Nephron progenitor cell (in vitro differentiated cells): ENCODE results near the gene CALD1.
A peak's percentile ranks its signal among the peaks of the same experiment; 100 is the strongest.

Experiments used
- DNase-seq: peaks from one replicate; pipeline ENCODE4 v3.0.0; 2021
- H3K27ac Mint-ChIP-seq: 2 replicates; pipeline ENCODE4 v1.8.0; 2021; ENCODE audit warnings: mild to moderate bottlenecking, moderate library complexity, mixed read lengths
- H3K27me3 Mint-ChIP-seq: 2 replicates; pipeline ENCODE4 v1.8.0; 2021; ENCODE audit warnings: mild to moderate bottlenecking, low read depth, mixed read lengths; ENCODE audit not compliant: poor library complexity
- H3K36me3 Mint-ChIP-seq: 2 replicates; pipeline ENCODE4 v1.8.0; 2021; ENCODE audit warnings: low read depth, mixed read lengths
- H3K4me1 Mint-ChIP-seq: 2 replicates; pipeline ENCODE4 v1.8.0; 2021; ENCODE audit warnings: mixed read lengths
- H3K4me3 Mint-ChIP-seq: 2 replicates; pipeline ENCODE4 v1.8.0; 2021; ENCODE audit warnings: mild to moderate bottlenecking, moderate library complexity, mixed read lengths
- H3K9me3 Mint-ChIP-seq: 2 replicates; pipeline ENCODE4 v1.8.0; 2021; ENCODE audit warnings: mild to moderate bottlenecking, moderate library complexity, mixed read lengths
- TF ChIP-seq, protein P1 (sequence below): fragments of 200-600 bp; sonication (generic); IDR thresholded peaks from 2 replicates; pipeline ENCODE4 v1.5.0; 2021; ENCODE audit warnings: antibody characterized with exemption

CALD1 gene

DNA sequence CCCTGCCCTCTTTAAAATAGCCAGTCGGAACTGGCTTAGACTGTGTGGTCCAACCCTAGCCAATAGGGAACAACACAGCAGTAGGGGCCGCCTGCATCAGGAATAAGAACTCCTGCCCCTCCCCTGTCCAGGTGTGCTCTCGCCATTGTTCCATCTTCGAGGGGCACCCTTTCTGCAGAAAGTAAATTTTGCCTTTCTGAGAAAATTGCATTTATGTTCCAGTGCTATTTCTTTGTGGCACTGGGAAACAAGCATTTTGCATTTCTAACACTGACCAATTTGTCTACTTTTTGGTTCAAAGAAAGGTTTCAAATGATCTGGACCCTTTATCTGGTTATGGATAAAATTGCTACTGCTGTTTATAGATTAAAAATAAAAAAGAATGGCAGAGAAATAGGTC, 116.6 kb downstream of the CALD1 start:
- peaks cover 29% of the 10 kb centered on the region for H3K9me3 Mint-ChIP-seq
- DNase-seq = no peak
- H3K36me3 Mint-ChIP-seq = peaks cover 60% of the 10 kb centered on the region
- peaks cover 65% of the 10 kb centered on the region for H3K4me1 Mint-ChIP-seq
- H3K27ac Mint-ChIP-seq = no peak overlapping the region
- TF ChIP-seq, protein P1, sequence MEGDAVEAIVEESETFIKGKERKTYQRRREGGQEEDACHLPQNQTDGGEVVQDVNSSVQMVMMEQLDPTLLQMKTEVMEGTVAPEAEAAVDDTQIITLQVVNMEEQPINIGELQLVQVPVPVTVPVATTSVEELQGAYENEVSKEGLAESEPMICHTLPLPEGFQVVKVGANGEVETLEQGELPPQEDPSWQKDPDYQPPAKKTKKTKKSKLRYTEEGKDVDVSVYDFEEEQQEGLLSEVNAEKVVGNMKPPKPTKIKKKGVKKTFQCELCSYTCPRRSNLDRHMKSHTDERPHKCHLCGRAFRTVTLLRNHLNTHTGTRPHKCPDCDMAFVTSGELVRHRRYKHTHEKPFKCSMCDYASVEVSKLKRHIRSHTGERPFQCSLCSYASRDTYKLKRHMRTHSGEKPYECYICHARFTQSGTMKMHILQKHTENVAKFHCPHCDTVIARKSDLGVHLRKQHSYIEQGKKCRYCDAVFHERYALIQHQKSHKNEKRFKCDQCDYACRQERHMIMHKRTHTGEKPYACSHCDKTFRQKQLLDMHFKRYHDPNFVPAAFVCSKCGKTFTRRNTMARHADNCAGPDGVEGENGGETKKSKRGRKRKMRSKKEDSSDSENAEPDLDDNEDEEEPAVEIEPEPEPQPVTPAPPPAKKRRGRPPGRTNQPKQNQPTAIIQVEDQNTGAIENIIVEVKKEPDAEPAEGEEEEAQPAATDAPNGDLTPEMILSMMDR = no peak
- H3K27me3 Mint-ChIP-seq = peaks cover 2% of the 10 kb centered on the region
- H3K4me3 Mint-ChIP-seq = no peak overlapping the region

DNA sequence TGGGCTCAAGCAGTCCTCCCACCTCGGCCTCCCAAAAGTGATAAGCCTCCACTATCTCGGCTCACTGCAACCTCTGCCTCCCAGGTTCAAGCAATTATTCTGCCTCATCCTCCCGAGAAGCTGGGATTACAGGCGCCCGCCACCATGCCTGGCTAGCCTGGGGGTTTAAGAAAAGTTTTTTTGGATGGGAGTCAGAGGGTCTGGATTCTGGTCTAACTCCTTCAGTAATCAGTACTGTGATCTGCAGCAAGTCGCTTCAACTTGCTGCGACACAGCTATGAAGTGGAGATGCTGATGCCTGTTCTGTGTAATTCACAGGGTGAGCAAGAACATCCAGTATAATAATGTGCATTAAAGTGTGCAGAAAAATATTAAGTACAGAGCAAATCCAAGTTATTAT, 118.5 kb downstream of the CALD1 start:
- Mint-ChIP-seq H3K36me3 (peaks cover 73% of the 10 kb centered on the region), H3K27me3 (peaks cover 2% of the 10 kb centered on the region), H3K4me3 (no peak overlapping the region), H3K4me1 (peaks cover 59% of the 10 kb centered on the region), H3K9me3 (peaks cover 29% of the 10 kb centered on the region), H3K27ac (no peak overlapping the region)
- TF ChIP-seq, protein P1 = no peak
- no peak for DNase-seq

DNA sequence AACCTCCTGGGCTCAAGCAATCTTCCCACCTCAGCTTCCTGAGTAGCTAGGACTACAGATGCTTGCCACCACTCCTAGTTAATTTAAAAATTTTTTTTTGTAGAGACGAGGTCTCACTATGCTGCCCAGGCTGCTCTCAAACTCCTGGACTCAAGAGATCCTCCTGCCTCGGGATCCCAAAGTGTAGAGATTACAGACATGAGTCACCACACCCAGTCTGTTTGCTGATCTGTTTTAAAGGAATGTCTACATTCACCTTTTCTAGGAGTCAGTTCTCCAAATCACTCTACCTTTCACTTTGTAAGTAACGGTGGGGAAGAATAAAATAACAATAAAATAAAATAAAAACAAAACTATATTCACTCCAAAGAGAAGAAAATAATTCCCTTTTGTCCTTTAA, 120.3 kb downstream of the CALD1 start:
- peaks cover 24% of the 10 kb centered on the region for H3K9me3 Mint-ChIP-seq
- H3K27me3 Mint-ChIP-seq = peaks cover 2% of the 10 kb centered on the region
- H3K4me1 Mint-ChIP-seq = peaks cover 41% of the 10 kb centered on the region
- no peak for DNase-seq
- no peak overlapping the region for H3K4me3 Mint-ChIP-seq
- H3K36me3 Mint-ChIP-seq = peaks cover 69% of the 10 kb centered on the region
- TF ChIP-seq, protein P1 = no peak
- H3K27ac Mint-ChIP-seq = peak overlapping the region; percentile 59

DNA sequence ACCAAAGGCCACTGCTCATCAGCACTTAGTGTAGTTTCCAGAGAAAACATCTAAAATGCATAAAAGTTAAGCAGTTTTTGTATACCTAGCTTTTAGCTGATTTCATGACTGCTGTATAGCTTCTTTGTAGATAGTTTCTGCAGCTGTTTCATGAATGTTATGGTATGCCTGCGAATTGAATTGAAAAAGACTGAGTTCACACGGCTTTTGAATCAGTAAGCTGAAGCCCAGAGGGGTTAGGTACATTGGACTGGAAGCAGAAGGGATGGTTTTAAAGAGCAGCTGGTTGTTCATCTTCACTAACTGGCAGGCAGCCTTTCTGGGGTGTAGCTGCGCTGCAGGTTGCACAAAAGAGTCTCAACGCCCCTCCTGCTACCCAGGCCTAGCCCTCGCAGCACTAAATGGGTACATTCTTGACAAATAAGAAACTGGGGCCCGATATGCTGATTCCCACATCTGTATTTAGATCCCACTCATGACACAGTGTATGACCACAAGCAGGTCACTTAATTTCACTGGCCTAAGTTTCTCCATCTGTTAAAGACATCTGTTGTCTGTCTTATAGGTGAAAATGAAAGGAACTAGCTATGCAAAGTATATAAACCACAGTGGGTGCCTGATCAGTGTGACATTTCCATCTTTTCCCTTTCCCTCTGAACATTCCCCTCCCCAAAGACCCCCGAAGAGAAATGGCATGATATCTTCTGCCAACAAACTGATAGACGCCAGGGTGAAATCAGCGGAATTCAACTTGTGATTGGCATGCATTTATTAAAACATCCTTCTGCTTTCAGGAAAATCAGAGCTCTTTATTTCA, 120.9 kb downstream of the CALD1 start:
- H3K27me3 Mint-ChIP-seq = peaks cover 2% of the 10 kb centered on the region
- H3K36me3 Mint-ChIP-seq = peaks cover 66% of the 10 kb centered on the region
- H3K9me3 Mint-ChIP-seq = peaks cover 19% of the 10 kb centered on the region
- H3K4me1 Mint-ChIP-seq = peaks cover 35% of the 10 kb centered on the region
- TF ChIP-seq, protein P1 = no peak
- DNase-seq = no peak
- peak overlapping the region; percentile 71 for H3K27ac Mint-ChIP-seq
- H3K4me3 Mint-ChIP-seq = no peak overlapping the region

DNA sequence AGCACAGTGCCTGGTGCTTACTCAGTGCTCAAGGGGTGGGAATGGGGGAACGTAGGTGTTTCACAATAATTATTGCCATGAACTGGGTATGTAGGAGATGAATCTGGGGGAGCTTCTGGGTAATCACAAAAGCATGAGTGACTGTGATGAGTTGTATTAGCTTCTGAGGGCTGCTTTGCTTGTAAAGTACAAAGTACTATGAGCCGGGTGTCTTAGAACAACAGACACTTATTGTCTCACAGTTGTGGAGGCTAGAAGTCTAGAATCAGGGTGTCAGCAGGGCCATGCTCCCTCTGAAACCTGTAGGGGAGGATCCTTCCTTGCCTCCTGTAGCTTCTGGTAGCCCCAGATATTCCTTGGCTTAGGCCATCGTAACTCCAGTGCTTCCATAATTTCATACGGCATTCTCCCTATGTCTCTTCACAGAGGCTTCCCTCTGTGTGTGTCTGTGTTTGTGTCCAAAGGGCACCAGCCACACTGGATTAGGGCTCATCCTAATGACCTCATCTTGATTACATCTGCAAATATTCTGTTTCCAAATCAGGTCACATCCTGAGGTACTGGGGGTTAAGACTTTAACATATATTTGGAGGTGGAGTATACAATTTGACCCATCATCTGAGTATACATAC, 122.1 kb downstream of the CALD1 start:
- H3K27me3 Mint-ChIP-seq = no peaks in the 10 kb centered on the region
- peaks cover 54% of the 10 kb centered on the region for H3K36me3 Mint-ChIP-seq
- no peak for DNase-seq
- H3K9me3 Mint-ChIP-seq = peaks cover 8% of the 10 kb centered on the region
- no peak overlapping the region for H3K4me3 Mint-ChIP-seq
- H3K27ac Mint-ChIP-seq = no peak overlapping the region
- TF ChIP-seq, protein P1 = no peak
- peaks cover 25% of the 10 kb centered on the region for H3K4me1 Mint-ChIP-seq
